ENCODE measurements around the gene PHKA1.
"Not testable (repeated sequence)": the region's sequence is repeated elsewhere in the genome, so short reads cannot be mapped to it uniquely, and the experiment has no call there.

PHKA1 gene

DNA sequence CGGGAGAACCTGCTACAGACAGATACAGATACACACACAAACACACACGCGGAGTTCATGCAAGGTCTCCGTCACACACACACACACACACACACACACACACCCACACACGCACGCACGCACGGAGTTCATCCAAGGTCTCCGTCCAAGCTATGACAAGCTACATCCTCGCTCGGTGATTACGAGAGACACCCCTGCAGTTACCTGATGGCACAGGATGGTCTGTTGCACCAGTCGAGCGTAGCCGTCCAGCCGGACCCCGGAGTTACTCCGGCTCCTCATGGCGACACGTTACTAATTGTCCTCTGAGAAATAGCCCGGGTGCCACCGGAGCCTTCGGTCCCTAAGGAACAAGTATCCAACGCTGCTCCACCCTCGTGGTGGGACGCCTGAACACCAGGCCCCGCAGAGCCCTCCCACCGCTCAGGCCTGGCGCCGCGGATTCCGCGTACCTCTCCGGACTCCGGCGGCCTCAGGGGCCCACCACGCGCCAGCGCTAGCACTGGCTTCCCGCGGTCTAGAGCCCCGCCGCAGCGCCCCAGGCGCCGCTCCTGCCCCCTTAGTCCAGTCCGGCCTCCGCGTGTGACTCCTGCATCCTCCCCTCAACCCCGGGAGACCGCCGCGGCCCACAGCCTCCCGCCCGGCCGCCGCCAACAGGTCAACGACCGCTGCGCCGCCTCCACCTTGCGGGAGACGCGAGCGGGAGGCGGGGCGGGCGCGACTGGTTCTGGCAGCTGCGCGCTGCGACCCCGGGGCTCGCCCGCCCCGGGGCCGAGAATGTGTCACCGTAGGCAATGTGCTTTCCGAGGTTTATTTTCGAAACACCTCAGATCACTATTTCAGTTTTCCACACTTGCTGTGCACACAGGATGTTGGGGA is at the start of gene PHKA1:
TSS of gene PHKA1 (minus strand) at position 708 of the 879 bp plus-strand sequence. CDS start at position 282, 426 bp downstream.
- not testable (repeated sequence) for DNase-seq (ENCODE audit: low read depth in 2 of 2)

DNA sequence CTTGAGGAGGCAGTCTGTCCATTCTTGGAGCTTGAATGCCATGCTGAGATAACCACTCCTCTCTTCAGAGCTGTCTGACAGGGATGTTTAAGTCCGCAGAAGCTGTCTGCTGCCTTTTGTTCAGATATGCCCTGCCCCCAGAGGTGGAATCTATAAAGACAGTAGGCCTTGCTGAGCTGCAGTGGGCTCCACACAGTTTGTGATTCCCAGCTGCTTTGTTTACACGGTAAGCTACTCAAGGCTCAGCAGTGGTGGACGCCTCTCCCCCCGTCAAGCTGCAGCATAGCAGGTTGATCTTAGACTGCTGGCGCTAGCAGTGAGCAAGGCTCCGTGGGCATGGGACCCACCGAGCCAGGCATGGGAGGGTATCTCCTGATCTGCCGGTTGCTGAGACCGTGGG is 46.3 kb upstream of the PHKA1 start:
- DNase-seq (ENCODE audit: low read depth in 2 of 2): not testable (repeated sequence)

DNA sequence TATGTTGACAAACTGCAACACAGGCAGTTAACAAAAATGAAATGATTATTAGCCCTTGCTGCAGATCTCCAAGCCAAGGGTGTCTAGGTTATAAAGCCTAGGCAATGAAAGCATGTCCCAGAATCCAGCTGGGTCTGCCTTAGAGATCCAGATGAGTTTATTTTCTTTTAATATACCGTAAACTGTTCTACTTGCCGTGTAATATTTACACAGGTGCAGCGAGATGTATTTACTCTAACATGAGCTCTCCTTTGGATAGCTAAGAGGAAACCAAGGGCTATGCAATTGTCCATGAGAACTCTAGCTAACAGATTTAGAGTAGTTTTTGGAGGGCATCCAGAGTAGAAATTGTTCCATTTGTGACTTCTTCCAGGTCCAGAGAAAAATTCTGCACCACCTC is 34.4 kb upstream of the PHKA1 start:
- DNase-seq (ENCODE audit: low read depth in 2 of 2): not testable (repeated sequence)

DNA sequence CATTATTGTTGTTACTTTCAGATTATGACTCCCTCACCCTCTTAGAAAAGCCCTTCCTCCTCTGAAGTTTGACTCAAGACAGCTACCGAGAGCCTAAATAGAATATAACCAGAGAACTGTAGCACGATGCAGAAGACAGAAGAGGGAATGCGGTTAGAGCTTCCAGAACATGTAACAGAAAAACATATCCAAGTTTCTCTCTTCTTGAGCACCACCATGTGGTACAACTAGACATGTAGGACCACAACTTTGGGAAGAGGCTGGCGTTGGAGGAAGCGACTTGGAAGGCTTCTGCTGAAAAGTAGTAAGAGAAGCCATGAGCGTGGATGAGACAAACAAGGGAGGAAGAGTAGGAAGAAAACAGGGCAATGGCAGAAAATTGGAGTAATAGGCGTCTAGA is 31.4 kb upstream of the PHKA1 start:
- DNase-seq (ENCODE audit: low read depth in 2 of 2): not testable (repeated sequence)

DNA sequence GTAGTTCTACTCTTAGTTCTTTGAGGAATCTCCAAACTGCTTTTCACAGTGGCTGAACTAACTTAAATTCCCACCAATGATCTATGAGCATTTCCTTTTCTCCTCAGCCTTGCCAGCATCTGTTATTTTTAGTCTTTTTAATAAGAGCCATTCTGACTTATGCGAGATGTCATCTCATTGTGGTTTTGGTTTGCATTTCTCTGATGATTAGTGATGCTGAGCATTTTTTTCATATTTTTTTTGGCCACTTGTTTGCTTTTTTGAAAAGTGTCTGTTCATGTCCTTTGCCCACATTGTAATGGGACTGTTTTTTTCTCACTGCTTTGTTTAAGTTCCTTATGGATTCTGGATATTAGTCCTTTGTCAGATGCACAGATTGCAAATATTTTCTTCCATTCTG is 21.5 kb upstream of the PHKA1 start:
- no peak for DNase-seq (ENCODE audit: low read depth in 2 of 2)

DNA sequence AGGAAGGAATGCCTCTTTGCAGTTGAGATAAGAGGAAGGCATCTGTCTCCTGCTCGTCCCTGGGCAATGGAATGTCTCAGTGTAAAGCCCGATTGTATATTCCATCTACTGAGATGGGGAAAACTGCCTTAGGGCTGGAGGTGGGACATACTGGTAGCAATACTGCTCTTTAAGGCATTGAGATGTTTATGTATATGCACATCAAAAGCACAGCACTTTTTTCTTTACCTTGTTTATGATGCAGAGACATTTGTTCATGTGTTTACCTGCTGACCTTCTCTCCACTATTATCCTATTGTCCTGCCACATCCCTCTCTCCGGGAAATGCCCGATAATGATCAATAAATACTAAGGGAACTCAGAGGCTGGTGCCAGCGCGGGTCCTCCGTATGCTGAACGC is 19.5 kb upstream of the PHKA1 start:
- not testable (repeated sequence) for DNase-seq (ENCODE audit: low read depth in 2 of 2)

DNA sequence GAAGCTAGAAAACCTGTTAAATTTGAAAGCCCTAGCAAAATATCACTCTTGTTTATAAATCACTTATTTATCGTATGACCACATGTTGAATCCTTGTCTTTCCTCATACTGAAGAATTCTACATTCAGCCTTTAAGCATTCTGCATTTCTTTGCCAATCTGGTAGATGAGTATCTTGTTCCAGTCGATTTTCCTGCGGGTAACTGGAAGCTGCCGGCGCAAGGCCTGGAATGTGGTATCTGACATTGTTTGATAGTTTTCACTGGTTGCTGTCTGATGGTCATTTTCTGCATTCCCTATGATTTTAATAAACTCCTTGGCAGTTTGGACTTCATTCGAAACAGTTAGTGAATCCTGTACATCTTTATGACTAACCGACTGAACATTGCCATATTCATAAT is 13.7 kb upstream of the PHKA1 start:
- no peak for DNase-seq (ENCODE audit: low read depth in 2 of 2)

DNA sequence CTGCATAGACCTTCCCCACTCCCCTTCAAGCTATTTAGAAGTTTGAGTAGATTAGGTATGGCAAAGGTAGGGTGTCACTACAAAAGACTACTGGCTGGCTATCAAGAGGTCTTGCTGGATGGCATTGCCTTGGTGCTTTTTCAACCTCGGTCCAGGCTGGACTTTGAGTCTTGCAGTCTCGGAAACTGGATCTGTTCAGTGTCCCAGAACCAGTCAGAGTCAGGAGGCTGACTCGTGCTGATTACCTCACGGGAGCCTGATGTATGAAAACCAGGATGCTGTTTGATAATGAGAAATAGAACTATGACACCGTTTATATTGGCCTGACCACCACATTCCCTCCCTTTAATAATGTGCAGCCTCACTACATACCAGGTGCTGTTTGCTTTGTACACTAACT is 2.7 kb upstream of the PHKA1 start:
- DNase-seq (ENCODE audit: low read depth in 2 of 2): no peak

DNA sequence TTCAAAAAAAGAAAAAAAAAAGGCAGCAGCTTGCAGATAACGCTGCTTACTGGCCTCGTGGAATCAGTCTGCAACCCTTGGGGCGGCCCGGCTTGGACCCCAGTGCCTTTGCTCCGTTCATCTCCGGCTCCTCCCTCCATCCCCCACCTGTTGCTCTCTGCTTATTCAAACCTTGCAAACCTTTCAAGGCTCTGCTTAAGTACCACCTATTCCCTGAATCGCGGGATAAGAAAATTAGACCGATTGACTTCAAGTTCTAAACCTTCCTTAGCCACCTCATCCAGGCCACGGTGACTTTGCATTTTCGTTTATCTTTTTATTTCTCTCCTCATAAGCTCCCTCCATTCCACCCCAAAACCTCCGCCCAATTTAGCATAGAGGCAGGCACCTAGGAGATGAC is 1.4 kb upstream of the PHKA1 start:
- no peak for DNase-seq (ENCODE audit: low read depth in 2 of 2)

DNA sequence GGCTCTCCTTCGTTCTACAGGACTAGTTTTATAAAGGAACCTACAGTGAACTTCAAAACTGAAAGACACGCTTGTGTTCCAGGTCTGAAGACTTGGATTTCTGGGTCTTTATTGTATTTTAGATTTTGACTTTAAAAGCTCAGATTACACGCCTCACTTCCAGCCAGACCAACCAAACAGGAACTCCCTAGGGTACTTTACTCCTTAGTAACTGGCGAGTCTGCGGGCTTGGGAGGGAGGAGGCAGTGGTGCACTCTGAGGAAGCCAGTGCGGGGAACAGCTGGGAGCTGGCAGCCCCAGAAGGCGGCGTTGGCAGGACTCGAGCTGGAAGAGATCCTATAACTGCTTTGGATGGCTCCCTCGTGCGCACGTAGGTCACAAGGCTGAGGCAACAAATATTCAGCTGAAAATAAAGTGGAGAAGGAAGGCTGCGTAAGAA is 391 bp upstream of the PHKA1 start:
- DNase-seq (ENCODE audit: low read depth in 2 of 2): no peak

DNA sequence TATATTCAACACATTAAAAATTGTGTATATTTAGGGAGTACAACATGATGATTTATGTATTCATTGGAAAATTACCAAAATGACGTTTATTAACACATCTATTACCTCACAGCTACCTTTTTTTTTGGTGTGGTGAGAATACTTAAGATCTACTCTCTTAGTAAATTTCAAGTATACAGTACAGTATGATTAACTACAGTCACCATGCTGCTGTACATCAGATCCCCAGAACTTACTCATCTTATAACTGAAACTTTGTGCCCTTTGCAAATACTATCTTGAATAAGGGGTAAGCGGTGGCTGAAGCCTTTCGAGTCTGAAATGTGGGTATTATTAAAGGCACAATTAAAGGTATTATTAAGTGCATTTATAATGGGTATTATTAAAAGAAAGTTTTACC is 976 bp downstream of the PHKA1 start:
- no peak for DNase-seq (ENCODE audit: low read depth in 2 of 2)

DNA sequence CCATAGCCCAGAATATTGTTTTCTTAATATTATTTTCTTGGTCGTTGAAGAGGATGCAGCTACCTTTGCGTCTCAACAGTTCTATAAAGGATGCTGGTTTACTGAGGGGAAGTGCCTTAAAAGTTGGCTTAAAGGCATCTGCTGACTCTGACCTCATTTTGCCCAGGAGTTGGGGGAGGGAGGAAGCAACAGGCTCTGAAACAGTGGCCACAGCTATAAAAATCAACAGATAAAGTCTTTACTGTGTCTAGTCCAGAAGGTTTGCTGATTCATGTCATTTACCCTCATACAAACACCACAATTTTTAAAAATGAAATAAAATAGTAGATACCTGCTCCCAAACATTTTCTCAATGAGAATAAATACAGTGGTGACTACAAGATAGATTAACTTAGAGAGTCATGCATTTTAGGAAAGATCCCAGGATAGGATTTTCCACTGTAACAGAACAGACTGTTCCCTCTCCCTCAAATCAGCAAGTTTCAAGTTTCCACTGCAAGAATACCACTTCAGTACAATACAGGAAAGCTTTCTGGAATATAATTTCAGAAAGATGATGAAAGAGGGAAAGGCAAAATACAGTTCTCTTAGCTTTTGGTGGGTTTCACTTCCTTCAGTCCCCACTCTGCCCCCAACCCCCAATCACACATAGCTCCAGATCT is 1.9 kb downstream of the PHKA1 start:
- DNase-seq (ENCODE audit: low read depth in 2 of 2): no peak

DNA sequence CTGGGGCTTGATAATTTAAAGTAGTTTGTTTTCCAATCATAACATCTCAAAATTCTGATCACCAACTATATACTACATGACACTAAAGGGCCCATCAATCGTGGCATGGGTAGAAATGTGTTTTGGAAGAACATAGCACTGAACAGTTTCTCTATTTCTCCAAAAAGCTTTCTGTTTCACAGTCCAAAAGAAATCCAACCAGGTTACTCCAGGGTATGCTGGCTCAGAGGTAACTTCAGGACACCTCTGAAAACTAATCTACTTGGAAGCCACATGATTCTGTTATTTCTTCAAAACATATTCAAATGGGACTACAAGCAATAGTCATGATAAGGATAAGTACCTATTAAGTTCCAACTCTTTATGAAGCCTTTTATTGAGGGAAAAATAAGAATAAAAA is 8.3 kb downstream of the PHKA1 start:
- no peak for DNase-seq (ENCODE audit: low read depth in 2 of 2)

DNA sequence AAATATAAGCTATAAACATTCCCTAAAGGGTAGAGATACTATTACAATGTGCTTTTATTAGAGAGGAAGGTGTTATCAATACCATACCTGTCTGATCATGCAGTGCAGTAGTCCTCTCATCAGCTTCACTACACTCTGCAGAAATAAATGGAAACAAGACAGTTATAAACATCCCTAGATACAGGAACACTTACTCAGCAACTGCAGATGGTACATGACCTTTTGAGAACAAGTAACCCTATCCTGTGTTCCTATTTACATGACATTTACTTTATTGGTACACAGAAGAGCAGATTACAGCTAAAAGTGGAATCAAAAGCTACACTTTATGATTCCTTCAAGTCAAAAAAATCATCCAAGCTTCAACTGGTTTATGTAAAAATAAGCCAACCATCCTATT is 9.0 kb downstream of the PHKA1 start:
- DNase-seq (ENCODE audit: low read depth in 2 of 2): no peak

DNA sequence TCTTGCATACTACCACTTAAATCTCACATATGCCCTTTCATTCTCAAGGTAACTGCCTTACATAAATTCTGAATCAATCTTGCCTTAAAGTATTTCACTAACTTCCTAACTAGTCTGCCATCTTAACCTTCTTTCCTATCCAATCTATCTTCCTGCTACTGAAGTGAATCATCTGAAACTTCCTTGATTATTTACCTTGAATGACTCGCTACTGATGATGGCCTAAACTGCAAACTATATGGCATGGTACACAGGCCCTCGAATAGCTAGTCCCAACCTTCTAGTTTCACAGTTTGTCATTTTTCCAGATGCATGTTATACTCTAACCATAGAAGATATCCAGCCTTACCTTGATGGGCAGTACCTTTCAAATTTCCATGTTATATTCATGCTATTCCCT is 19.9 kb downstream of the PHKA1 start:
- DNase-seq (ENCODE audit: low read depth in 2 of 2): no peak

DNA sequence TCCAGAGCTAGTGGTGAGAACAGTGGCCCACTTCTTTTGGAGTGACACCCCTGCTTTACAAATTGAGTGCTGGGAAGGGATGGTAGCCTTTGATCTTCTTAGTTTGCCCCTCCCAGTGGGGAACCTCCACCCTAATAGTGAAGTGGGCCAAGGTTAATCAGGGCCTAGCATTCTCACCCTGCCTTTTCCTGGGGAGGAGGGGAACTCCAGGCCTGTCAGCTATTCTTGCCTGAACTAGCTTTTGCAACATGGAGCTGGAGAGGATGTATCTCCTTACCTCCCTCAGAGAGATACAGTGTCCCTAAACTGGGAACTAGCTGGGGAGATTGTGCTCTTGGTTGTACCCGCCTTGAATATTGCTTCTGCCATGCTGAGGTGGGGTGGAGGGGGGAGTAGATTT is 20.6 kb downstream of the PHKA1 start:
- no peak for DNase-seq (ENCODE audit: low read depth in 2 of 2)

DNA sequence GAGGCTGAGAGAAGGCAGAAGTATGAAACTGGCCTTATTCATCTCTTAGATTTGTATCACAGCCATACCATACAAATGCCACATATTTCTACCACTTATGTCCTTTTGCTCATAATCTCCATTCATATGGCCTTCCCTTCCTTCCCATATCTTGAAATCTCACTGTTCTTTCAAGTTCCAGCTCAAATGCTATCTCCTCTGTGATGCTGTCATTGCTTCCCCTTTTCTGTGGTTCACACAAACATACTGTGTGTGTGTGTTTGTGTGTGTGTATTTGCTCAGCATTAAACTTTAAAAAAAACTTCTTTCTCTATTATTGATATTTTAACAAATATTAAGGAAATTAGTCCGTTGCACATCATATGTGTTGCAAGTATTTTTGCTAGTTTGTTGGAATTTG is 26.7 kb downstream of the PHKA1 start:
- no peak for DNase-seq (ENCODE audit: low read depth in 2 of 2)

DNA sequence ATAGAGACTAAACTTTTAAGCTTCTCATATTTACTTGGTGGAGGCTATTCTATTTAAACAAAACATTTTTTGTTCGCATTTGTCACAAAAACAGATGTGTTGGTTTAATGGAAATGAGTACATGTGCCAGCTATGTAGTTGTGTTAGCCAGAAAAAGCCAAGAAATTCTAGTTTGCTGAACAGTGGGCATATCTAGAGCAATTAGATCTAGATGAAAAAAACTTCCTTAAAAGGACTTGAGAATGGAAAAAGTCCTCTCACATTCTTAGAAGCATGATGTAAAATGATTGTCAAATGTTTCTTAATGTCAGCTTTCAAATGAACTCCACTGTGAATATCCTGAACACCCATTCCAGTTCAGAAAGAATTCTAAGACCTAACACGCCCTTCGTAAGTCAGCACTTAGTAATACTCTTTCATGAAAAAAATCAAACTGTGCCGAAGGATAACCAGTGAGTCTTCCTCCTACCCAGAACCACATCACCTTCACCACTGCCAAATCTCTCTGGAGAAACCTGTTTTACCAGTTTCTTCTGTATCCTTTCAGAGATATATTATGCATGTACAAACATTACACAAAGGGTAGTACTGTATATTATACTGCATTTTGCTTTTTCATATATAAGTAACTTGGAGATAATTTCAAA is 28.2 kb downstream of the PHKA1 start:
- no peak for DNase-seq (ENCODE audit: low read depth in 2 of 2)

DNA sequence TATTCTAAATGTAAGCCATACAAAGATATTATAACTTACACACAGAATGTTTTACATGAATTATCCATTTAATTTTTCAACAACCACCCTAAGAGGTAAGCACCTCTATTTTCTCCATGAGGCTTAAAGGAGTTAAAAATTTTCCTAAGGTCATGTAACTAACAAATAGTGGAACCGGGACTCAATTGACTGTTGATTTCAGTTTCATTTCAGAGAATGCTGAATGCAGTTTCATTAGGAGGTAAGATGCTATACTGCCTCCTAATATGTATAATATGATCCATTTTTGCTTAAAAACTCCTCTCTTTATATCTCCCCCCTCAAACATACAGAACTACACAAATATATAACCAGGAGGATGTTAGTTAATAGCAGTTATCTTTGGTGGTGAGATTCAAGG is 29.1 kb downstream of the PHKA1 start:
- DNase-seq (ENCODE audit: low read depth in 2 of 2): no peak

DNA sequence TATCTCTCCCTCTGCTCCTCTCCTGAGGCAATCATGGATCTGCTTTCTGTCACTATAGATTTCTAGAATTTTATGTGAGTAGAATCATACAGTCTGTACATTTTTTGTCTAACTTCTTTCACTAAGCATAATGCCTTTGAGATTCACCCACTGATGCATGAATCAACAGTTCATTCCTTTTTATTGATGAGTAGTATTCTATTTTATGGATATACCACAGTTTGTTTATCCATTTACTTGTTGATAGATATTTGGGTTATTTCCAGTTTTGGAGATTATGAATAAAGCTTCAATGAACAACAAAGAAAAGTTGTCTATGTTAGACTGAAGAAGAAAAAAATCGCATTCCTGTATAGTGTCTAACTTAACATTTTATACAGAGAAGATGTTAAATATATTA is 30.5 kb downstream of the PHKA1 start:
- DNase-seq (ENCODE audit: low read depth in 2 of 2): no peak

DNA sequence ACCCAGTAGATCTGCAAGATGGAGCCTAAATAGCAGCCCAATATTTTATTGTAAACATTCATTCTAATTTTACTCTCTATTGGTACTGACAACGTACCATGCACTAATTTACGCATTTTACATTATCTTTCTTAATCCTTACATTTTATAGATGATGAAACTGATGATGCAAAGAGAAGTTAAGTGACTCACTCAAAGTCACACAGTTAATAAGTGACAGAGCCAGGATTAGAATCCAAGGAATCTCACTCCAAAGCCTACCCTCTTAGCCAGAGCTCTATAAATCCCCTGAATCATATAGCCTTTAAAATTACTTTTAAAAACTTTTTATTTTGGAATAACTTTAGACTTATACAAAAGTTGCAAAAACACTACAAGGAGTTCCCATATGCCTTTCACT is 37.6 kb downstream of the PHKA1 start:
- no peak for DNase-seq (ENCODE audit: low read depth in 2 of 2)

DNA sequence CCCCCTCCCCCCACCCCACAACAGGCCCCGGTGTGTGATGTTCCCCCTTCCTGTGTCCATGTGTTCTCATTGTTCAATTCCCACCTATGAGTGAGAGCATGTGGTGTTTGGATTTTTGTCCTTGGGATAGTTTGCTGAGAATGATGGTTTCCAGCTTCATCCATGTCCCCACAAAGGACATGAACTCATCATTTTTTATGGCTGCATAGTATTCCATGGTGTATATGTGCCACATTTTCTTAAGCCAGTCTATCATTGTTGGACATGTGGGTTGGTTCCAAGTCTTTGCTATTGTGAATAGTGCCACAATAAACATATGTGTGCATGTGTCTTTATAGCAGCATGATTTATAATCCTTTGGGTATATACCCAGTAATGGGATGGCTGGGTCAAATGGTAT is 40.2 kb downstream of the PHKA1 start:
- not testable (repeated sequence) for DNase-seq (ENCODE audit: low read depth in 2 of 2)

DNA sequence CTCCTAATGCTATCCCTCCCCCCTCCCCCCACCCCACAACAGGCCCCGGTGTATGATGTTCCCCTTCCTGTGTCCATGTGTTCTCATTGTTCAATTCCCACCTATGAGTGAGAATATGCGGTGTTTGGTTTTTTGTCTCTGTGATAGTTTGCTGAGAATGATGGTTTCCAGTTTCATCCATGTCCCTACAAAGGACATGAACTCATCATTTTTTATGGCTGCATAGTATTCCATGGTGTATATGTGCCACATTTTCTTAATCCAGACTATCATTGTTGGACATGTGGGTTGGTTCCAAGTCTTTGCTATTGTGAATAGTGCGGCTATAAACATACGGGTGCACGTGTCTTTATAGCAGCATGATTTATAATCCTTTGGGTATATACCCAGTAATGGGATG is 44.6 kb downstream of the PHKA1 start:
- DNase-seq (ENCODE audit: low read depth in 2 of 2): not testable (repeated sequence)

Data from stimulated activated CD8-positive, alpha-beta memory T cell treated with anti-CD3 and anti-CD28 coated beads, Interleukin-15, amount 100 ng/mL, for 4 hours (primary cell).